Measurements from ENCODE around the gene APOH.

APOH gene

GRCh38 chr17:66235377-66235994 is 6.3 kb upstream of the APOH start:
- DNase-seq (ENCODE audit: low spot score) (no peak), FAIRE-seq (no peak)

DNA sequence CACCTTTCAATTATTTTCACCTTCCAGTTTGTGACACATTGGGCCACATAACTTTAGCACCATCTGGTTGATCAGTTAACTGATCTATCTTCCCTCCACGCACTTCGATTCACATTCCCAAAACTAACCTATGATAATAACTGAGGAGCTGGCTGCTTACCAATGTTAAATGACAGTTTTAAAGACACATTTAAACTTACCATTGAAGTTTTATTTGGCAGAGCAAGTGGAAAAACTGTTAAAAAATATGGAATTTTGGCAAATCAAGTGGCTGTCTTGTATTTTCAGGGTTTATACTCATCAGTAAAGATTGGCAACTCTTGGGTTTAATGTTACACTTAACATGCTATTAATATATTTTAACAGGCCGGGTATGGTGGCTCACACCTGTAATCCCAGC is 5.4 kb upstream of the APOH start:
- FAIRE-seq, result no peak

DNA sequence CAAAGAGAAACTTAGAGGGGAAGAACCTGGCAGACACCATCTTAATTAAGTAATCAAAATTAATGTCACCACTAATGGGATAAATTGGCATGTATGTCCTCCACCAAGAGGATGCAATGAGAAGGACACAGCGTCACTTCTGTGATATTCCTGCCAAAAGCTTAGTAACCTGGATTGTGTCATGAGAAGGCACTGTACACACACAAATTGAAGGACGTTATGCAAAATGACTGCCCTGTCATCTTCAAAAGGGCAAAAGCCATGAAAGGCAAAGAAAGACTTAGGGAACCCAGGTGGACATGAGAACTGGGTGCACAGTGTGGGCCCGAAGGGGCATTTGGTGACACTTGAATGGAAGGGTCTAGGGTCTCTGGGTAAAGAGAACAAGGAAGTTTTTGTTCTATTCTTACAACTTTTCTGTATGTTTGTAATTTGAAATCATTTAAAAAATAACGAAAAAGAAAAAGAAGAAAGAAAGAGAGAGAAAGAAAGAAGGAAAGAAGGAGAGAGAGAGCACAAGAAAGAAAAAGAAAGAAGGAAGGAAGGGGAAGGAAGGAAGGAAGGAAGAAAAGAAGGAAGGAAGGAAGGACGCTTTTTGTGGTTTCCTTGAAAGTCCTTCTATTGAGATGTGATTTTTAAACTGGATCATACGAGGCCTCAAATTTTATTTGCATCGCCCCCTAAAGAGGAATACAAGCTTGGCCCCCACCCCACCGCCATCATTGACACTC is 4.0 kb upstream of the APOH start:
- FAIRE-seq (no peak), DNase-seq (ENCODE audit: low spot score) (no peak)

More for the DNA sequence above, 5.4 kb upstream of the APOH start:
- DNase-seq (ENCODE audit: low spot score), result no peak

GRCh38 chr17:66230922-66231591 is 1.8 kb upstream of the APOH start:
- no peak for DNase-seq (ENCODE audit: low spot score)
- no peak for FAIRE-seq

GRCh38 chr17:66229783-66230538 is 746 bp upstream of the APOH start:
- DNase-seq (ENCODE audit: low spot score), result no peak
- FAIRE-seq, result no peak

GRCh38 chr17:66227212-66228045 is 1.8 kb downstream of the APOH start:
- no peak for FAIRE-seq

GRCh38 chr17:66222798-66223350 is 6.3 kb downstream of the APOH start:
- FAIRE-seq, result no peak

More at GRCh38 chr17:66227212-66228045, 1.8 kb downstream of the APOH start:
- no peak for DNase-seq (ENCODE audit: low spot score)

GRCh38 chr17:66221755-66222530 is 7.3 kb downstream of the APOH start:
- FAIRE-seq (no peak), DNase-seq (ENCODE audit: low spot score) (no peak)

More at GRCh38 chr17:66222798-66223350, 6.3 kb downstream of the APOH start:
- DNase-seq (ENCODE audit: low spot score), result no peak

- no peak for DNase-seq (ENCODE audit: low spot score)
- FAIRE-seq, result peak; percentile 62
Measured at GRCh38 chr17:66221343-66221742, 7.9 kb downstream of the APOH start.

DNA sequence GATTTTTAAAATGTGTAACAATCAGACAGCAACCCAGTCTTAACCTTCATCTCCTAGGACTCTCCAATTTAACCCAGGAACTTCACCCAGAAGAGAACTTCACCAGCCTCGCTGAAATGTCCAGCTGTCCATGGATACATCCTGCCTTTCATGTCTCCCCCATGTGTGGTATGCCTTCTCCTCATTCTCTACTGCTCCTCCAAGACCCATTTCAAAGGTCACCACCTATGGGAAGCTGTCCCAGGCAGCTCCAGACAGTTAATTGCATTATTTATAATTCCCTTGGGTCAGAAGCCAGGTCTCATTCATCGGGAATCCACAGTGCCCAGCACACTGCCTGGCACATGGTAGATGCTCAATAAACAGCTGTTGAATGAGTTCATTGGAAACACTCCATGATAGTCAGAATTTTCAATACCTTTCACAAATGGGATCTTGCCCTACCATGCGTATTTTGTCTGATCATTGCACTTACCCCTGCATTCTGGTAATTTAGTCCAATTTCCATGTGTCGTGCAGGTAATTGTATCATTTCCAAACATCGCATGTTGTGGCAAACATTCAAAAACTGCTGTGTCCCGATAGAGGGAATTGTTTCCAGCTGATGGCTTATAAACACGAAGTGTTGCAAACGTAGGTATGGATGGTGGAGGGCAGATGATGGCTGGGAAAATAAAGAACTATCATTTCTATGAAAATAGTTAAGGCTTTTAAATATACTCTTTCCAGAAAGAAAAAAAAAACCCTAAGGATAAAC is 9.0 kb downstream of the APOH start:
- FAIRE-seq, result no peak
- no peak for DNase-seq (ENCODE audit: low spot score)

DNA sequence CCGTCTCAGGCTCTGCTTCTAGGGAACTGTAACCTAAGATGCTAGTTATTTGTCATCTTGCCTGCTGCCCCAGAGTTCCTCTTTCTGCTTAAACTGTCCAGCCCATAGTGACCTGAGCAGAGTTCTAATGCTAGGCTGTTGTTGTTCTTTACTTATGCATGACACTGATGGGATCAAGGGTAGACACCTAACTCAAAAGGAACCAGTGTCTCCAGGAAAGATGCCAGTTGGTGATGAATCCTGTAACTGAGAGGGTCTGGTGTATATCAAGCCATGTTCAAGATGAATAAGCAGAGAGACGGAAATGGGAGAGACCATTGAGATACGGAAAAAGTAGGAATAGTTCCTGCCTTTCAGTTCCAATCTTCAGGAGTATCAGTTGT is 13.7 kb downstream of the APOH start:
- FAIRE-seq (peak; percentile 27), DNase-seq (ENCODE audit: low spot score) (no peak)

GRCh38 chr17:66214884-66215528 is 14.2 kb downstream of the APOH start:
- no peak for FAIRE-seq
- DNase-seq (ENCODE audit: low spot score), result no peak

GRCh38 chr17:66211047-66211810 is 18.0 kb downstream of the APOH start:
- no peak for FAIRE-seq
- DNase-seq (ENCODE audit: low spot score), result no peak

GRCh38 chr17:66210208-66210574 is 19.0 kb downstream of the APOH start:
- DNase-seq (ENCODE audit: low spot score), result no peak
- no peak for FAIRE-seq

DNA sequence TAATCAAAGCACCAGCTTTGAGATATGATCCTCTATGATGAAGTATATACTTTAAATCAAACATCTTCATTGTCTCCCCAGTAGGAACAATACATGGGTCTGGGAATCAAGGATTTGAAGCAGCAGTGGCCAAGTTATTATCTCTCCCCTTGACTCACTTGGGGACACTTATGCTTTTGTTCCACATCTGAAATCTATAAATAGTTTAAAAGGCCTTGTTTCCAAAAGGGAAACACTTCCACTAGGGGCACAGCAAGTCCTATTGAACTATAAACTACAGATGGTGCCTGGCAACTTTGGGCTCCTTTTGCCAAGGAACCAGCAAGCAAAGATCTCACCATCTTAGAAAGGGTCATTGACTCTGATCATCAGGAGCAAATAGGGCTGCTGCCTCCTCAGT is 21.3 kb downstream of the APOH start:
- DNase-seq (ENCODE audit: low spot score) (no peak), FAIRE-seq (no peak)

DNA sequence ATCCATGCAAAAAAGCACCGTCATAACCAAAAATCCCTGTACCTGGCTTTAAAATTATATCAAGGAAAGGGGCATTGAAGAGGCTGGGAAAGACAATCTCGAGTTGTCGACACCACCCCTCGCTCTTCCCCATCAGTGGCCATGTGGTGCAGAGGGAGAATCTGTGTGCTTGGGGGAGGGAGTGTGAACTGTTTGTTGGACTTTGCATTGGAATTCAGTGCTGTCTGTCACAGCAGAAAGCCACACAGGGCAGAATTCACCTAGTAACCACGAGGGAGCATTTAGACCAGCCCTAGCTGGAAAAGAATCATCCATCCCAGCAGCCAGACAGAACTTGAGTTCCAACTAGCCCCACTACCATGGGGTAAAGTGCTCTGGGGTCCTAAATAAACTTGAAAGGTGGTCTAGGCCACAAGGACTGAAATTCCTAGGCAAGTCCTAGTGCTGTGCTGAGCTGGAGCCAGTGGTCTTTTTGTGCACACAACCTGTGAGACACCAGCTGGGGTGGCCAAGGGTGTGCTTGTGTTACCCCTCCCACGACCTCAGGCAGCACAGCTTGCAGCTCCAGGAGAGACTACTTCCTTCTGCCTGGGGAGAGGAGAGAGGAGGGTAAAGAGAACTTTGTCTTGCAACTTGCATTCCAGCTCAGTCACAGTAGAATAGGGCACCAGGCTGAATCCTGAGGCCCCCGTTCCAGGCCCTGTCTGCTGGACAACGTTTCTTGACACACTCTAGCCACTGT is 25.8 kb downstream of the APOH start:
- no peak for DNase-seq (ENCODE audit: low spot score)
- peak; percentile 27 for FAIRE-seq

GRCh38 chr17:66200685-66201092 is 28.5 kb downstream of the APOH start:
- DNase-seq (ENCODE audit: low spot score), result peak; percentile 68
- FAIRE-seq, result peak; percentile 99
